GM12864 (cell line): ENCODE data around the gene SIRPA.

Experiments used
- DNase-seq: peaks from one replicate; pipeline ENCODE4 v3.0.0-alpha.2; 2011; ENCODE audit warnings: low read depth
- H3K4me3 ChIP-seq: 2 replicates; pipeline ENCODE4 v1.5.1; 2011; ENCODE audit warnings: mild to moderate bottlenecking, low read depth, low read length, control low read depth
- CTCF ChIP-seq: IDR thresholded peaks from 2 replicates; pipeline ENCODE4 v1.5.1; 2011; ENCODE audit warnings: low read depth, mild to moderate bottlenecking, moderate library complexity, low read length, control low read depth, inconsistent platforms; ENCODE audit errors: missing control alignments

SIRPA gene

DNA sequence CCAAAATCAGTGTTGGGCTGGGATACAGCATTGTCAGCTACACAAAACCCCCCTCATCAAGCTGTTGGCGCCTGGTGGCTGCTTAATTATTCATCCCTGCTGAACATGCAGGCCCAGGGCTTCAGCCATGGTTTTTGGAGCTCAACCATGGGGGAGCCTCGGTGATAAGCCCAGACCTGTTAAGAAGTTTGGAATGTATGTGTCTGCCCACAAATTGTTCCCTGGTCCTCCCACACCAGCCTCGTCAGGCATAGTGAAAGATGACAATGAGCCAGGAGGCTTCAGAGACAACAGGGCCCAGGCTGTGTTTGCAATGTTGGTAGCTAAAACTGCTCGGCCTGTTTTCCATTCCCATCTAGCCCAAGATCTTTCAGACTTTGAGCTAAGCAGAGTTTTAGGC lies 34.8 kb upstream of the SIRPA start:
- no peak for TF ChIP-seq CTCF
- no peak overlapping the region for H3K4me3 ChIP-seq
- DNase-seq = no peak

DNA sequence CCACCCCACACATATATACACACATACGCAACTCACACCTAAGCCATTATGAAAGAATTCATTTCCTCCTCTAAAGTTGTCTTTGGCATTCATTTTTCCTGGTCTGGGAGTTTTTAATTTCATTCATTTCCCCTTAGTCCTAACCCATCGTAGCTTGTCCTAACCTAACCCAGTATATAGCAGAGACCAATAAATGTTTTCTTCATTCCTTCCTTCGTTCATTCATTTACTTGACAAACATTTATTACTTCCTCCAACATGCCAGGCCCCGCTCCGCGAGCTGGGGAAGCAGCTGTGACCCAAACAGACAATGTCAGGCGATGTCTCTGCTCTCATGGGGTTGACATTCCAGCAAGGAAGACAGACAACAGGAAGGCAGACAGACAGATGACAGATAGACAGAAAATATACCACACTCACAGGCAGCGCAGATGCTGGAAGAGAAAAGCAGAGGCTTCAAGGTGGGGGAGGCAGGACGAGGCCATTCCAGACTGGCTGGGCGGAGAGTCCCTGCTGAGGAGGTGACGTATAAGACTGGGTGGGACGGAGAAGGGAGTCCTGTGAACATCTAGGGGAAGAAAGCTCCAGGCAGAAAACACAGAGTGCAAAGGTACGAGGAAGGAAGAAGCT lies 33.7 kb upstream of the SIRPA start:
- H3K4me3 ChIP-seq = no peak overlapping the region
- DNase-seq = no peak
- TF ChIP-seq CTCF = no peak

DNA sequence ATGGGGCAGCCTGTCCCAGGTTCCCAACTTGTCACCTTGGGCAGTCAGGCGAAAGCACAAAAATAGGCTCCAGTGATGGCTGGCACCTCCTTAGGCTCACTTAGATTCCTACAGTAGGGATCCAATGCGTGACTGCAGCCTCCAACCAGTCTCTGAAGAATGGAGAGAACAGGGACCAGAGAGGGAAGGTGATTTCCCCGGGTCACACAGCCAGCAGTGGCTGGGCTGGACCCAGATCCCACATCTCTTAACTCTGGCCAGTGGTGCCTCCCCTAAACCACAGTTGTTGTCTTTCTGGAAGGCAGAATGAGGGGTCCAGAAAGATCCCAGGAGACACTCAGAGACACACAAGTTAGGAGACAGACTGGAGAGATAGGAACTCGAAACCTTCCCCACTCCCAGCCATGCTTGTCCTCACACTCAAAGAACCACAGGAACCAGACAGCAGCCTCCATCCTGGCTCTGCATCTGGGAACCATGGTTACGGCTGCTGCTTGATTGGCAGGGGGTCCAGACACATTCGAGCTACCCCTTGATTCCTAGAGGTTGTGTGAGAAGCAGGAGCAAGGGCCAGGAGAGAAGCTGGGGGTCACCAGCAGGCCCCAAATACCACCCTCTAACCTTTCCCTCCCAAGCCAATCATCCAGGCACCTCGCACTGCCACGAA lies 33.1 kb upstream of the SIRPA start:
- no peak for DNase-seq
- TF ChIP-seq CTCF = no peak
- H3K4me3 ChIP-seq = no peak overlapping the region

GRCh38 chr20:1862663-1863053 lies 32.5 kb upstream of the SIRPA start:
- DNase-seq = no peak
- TF ChIP-seq CTCF = no peak
- H3K4me3 ChIP-seq = no peak overlapping the region

GRCh38 chr20:1863296-1863695 lies 31.9 kb upstream of the SIRPA start:
- no peak for DNase-seq

DNA sequence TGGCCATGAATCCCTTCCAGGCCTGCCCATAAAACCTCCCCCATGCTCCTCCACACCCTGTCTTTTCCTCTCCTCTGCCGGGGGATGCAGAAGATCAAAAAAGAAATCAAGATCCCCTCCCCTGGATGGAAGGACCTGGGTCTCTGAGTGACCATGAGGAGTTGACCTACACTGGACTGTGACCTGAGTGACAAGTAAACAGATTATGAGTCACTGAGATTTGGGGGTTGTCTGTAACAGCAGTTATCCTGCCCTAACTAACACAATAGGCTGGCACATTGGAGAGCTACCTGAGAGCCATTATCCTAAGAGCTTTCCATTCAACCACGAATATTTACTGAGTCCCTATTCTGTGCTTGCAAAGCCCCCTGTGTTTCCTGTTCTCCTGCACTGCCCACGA lies 28.4 kb upstream of the SIRPA start:
- H3K4me3 ChIP-seq = no peak overlapping the region
- TF ChIP-seq CTCF = no peak
- no peak for DNase-seq

More at GRCh38 chr20:1863296-1863695, 31.9 kb upstream of the SIRPA start:
- no peak for TF ChIP-seq CTCF
- H3K4me3 ChIP-seq = no peak overlapping the region

DNA sequence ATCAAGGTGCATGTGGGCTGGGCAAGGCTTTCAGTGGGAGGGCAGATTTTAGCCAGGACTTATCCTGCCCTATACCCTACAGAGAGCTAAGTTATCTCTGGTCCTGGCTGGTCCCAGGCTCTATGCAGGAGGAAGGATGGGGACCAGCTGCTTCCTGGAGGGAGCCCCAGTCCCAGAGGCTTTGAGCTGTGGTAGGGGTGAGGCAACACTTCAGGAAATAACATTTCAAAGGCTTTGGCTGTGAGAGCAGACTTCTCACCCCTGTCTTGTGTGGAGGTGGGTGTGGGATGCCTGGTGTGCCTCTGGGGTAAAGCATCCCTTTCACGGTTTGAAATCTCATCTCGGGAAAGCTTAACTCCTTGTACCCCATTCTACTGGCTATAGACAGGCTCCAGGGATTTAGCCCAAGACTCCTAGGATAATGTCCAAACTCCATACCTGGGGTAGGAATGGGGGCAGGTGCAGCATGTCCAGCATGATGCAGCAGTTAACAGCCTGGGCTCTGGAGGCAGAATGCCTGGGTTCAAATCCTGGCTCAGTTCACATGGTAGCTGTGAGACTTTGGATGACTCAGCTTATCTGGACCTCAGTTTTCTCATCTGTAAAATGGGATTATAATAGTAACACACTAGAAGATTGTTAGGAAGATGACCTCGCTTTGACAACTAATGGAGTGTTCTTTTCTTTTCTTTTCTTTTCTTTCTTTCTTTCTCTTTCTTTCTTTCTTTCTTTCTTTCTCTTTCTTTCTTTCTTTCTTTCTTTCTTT lies 27.5 kb upstream of the SIRPA start:
- TF ChIP-seq CTCF = no peak
- no peak for DNase-seq
- H3K4me3 ChIP-seq = no peak overlapping the region
